PC-9 (cell line): ENCODE results near the gene NDST1. TPM values are rescaled to one million over a fixed set of nuclear protein-coding genes. Genes with fewer than 3 reads are reported as not detected.
A peak's percentile ranks its signal among the peaks of the same experiment; 100 is the strongest.

Source experiments
- BruUV-seq: library from RNA; stranded (reverse); fragments of 400-500 nt; replicated peaks from 2 replicates; lab custom pipeline; 2021; lab: Mats Ljungman, UMichigan
- CTCF ChIA-PET: fragments of 300-600 bp; sonication (Branson Sonifier 250); formaldehyde crosslinking; loops from one replicate; lab custom pipeline; 2022; ENCODE audit warnings: antibody characterized with exemption; lab: Charles Lee
- POLR2A ChIA-PET: fragments of 300-600 bp; sonication (Branson Sonifier 250); formaldehyde crosslinking; loops from one replicate; lab custom pipeline; 2022; ENCODE audit warnings: antibody characterized with exemption; ENCODE audit not compliant: unreplicated experiment; lab: Charles Lee
- DNase-seq, 2 experiments: peaks; one replicate each; pipeline versions ENCODE4 v3.0.0 to v3.0.0-alpha.2; 2015 to 2022; ENCODE audit warnings: mixed read lengths in 1 of 2
- H2AFZ ChIP-seq: fragments of 200-600 bp; sonication (generic); 2 replicates; pipeline ENCODE4 v1.8.1; 2017; ENCODE audit warnings: antibody characterized with exemption
- H3F3A ChIP-seq: fragments of 200-600 bp; sonication (generic); 2 replicates; pipeline ENCODE4 v1.8.1; 2017; ENCODE audit warnings: antibody characterized with exemption, mild to moderate bottlenecking, low read depth; ENCODE audit not compliant: insufficient read depth
- H3K27ac ChIP-seq: fragments of 200-600 bp; sonication (generic); 2 replicates; pipeline ENCODE4 v1.6.1; 2016; ENCODE audit warnings: mixed run types
- H3K27me3 ChIP-seq: fragments of 200-600 bp; sonication (generic); 2 replicates; pipeline ENCODE4 v1.6.1; 2016; ENCODE audit warnings: low read depth, mixed run types; ENCODE audit not compliant: insufficient read depth
- H3K36me3 ChIP-seq: fragments of 200-600 bp; sonication (generic); 2 replicates; pipeline ENCODE4 v1.6.1; 2016; ENCODE audit warnings: low read depth, mixed run types
- H3K4me1 ChIP-seq: fragments of 200-600 bp; sonication (generic); replicated peaks from 2 replicates; pipeline ENCODE4 v1.6.1; 2016; ENCODE audit warnings: mixed run types; ENCODE audit not compliant: insufficient read depth
- H3K4me2 ChIP-seq: fragments of 200-600 bp; sonication (generic); 2 replicates; pipeline ENCODE4 v1.6.1; 2017; ENCODE audit warnings: mixed run types
- H3K4me3 ChIP-seq: fragments of 200-600 bp; sonication (generic); 2 replicates; pipeline ENCODE4 v1.6.1; 2016; ENCODE audit warnings: mixed run types
- H3K79me2 ChIP-seq: fragments of 200-600 bp; sonication (generic); 2 replicates; pipeline ENCODE4 v1.6.1; 2017; ENCODE audit warnings: low read depth, mixed run types
- H3K9me2 ChIP-seq: fragments of 200-600 bp; sonication (generic); 2 replicates; pipeline ENCODE4 v1.8.1; 2017; ENCODE audit warnings: mild to moderate bottlenecking; ENCODE audit not compliant: insufficient read depth
- H3K9me3 ChIP-seq: fragments of 200-600 bp; sonication (generic); 2 replicates; pipeline ENCODE4 v1.8.1; 2016; ENCODE audit warnings: low read depth; ENCODE audit not compliant: insufficient read depth
- H4K20me1 ChIP-seq: fragments of 200-600 bp; sonication (generic); 2 replicates; pipeline ENCODE4 v1.8.1; 2017; ENCODE audit not compliant: insufficient read depth
- CTCF ChIP-seq: fragments of 200-600 bp; sonication (generic); conservative IDR thresholded peaks from 2 replicates; pipeline ENCODE4 v1.6.1; 2017; ENCODE audit warnings: mixed run types, antibody characterized with exemption, mild to moderate bottlenecking, moderate library complexity
- EZH2 ChIP-seq: fragments of 200-600 bp; sonication (generic); IDR thresholded peaks from 2 replicates; pipeline ENCODE4 v1.8.0; 2017; ENCODE audit warnings: antibody characterized with exemption, low read depth
- intact Hi-C: fragments of 100-400 bp; cut with micrococcal nuclease; formaldehyde crosslinking; loops from one replicate; pipeline ENCODE4 v1.10.0; 2022; ENCODE audit not compliant: unreplicated experiment
- total RNA-seq: library from RNA; stranded (reverse); gene quantifications from 2 replicates; pipeline ENCODE4 v1.2.3, GENCODE V29; 2021

NDST1 gene
- total RNA-seq, 1 experiment from 2014 or later, result 94.3 TPM

DNA sequence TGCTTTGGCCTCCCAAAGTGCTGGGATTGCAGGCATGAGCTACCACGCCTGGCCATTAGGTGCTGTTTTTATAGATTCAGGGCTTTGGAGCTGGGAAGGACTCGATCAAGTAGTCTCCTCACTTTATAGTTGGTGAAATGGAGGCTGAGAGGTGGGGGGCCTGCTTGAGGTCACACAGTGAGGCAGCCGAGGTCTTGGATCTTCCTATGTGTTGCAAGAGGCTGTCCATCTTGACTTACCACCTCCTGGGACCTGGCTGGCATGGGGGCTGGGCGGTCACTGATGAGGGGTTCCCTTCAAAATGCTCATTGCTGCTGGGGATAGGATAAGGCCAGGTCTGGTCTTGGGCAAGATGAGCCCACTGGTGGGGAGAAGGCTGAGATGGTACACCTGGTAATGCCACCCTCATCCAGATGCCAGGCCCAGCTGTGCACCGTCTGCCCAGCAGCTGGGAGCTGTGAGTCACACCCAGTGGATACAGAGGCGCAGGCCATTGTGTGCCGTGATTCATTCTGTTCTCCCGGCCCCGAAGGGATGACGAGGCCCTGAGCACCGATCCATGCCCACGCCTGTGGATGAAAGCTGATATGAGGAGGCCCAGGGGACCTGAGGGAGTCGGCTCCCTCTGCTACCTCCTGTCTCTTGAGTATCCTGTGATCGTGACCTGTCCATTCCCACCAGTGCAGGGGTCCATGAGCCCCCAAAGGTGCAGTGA lies 10.5 kb upstream of the NDST1 start:
- Histone ChIP-seq H3K4me1 (peaks cover 25% of the 10 kb centered on the region), H3K9me3 (no peaks in the 10 kb centered on the region), H4K20me1 (peaks cover 75% of the 10 kb centered on the region), H3F3A (peaks cover 26% of the 10 kb centered on the region), H3K9me2 (no peaks in the 10 kb centered on the region), H3K27ac (no peak overlapping the region), H3K36me3 (no peaks in the 10 kb centered on the region), H3K79me2 (peaks cover 75% of the 10 kb centered on the region), H3K4me3 (no peak overlapping the region), H2AFZ (no peak overlapping the region), H3K4me2 (peak overlapping the region; percentile 5), H3K27me3 (no peaks in the 10 kb centered on the region)
- DNase-seq, result peak; percentile 81 to 87
- intact Hi-C loops, result loop anchor here (1.0 kb wide), 1 partner anchor 20 kb away; no protein-coding TSS in a partner anchor
- ChIA-PET POLR2A (interaction anchor here (0.6 kb wide), 1 partner anchor 23 kb away, joined by 3 read pairs; no protein-coding TSS in a partner anchor), CTCF (interaction anchor here (0.5 to 1.5 kb wide), 3 partner anchors 10 to 159 kb away, joined by 3 to 5 read pairs (median 4); partner anchors contain the start of gene RPS14)
- no TSS peak for BruUV-seq
- TF ChIP-seq CTCF (no peak), EZH2 (no peak)

DNA sequence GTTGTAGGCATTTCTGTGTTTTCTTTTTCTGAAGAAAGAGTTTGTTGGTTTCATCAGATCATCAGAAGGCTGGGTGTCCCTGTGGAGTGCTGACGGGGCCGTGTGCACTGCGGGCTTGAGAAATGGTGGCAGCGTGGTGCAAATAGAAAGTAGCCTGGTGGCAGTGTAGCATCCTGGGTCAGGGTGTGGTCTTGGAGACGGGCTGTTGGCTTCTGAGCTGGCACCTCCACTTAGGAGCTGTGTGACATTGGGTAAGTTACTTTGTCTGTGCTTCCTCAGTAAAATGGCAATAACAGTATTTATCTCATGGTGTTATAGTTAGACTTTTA lies 10.0 kb upstream of the NDST1 start:
- TF ChIP-seq CTCF (no peak), EZH2 (no peak)
- Histone ChIP-seq H3K27ac (no peak overlapping the region), H3K4me1 (peaks cover 20% of the 10 kb centered on the region), H3K27me3 (no peaks in the 10 kb centered on the region), H4K20me1 (peaks cover 76% of the 10 kb centered on the region), H3K79me2 (peaks cover 80% of the 10 kb centered on the region), H3K9me2 (no peaks in the 10 kb centered on the region), H3K9me3 (no peaks in the 10 kb centered on the region), H3K4me2 (peak overlapping the region; percentile 5), H3F3A (peaks cover 26% of the 10 kb centered on the region), H2AFZ (no peak overlapping the region), H3K36me3 (no peaks in the 10 kb centered on the region), H3K4me3 (no peak overlapping the region)
- ChIA-PET CTCF (interaction anchor here (0.6 to 1.5 kb wide), 3 partner anchors 11 to 176 kb away, joined by 3 to 4 read pairs (median 3); partner anchors contain the start of gene RPS14), POLR2A (interaction anchor here (0.6 kb wide), 2 partner anchors 17 to 24 kb away, joined by 3 to 9 read pairs; no protein-coding TSS in a partner anchor)
- no TSS peak for BruUV-seq
- no peak for DNase-seq
- intact Hi-C loops, result loop anchor here (1.0 kb wide), 1 partner anchor 19 kb away; no protein-coding TSS in a partner anchor

GRCh38 chr5:150498501-150498900 lies 9.4 kb upstream of the NDST1 start:
- peak overlapping the region; percentile 5; the same call in 1 of the 2 replicates for H3K4me2 ChIP-seq
- H3K36me3 ChIP-seq, result no peaks in the 10 kb centered on the region

More at GRCh38 chr5:150498501-150498900, 9.4 kb upstream of the NDST1 start:
- ChIA-PET CTCF (interaction anchor here (0.6 to 1.5 kb wide), 2 partner anchors 11 to 176 kb away, joined by 3 to 4 read pairs; no protein-coding TSS in a partner anchor), POLR2A (interaction anchor here (0.6 kb wide), 1 partner anchor 16 kb away, joined by 9 read pairs; no protein-coding TSS in a partner anchor)
- Histone ChIP-seq H3K9me2 (no peaks in the 10 kb centered on the region), H3K4me1 (peaks cover 20% of the 10 kb centered on the region), H3K9me3 (no peaks in the 10 kb centered on the region), H3F3A (peaks cover 26% of the 10 kb centered on the region), H4K20me1 (peaks cover 72% of the 10 kb centered on the region), H3K79me2 (peaks cover 81% of the 10 kb centered on the region), H3K4me3 (no peak overlapping the region), H3K27me3 (no peaks in the 10 kb centered on the region), H3K27ac (no peak overlapping the region), H2AFZ (no peak overlapping the region)
- peak in 1 of 2 experiments; percentile 55 for DNase-seq
- intact Hi-C loops, result no loop called here
- no peak for TF ChIP-seq EZH2
- TF ChIP-seq CTCF, result no peak
- no TSS peak for BruUV-seq
